Measurements from ENCODE around the gene UNC93A.

DNA sequence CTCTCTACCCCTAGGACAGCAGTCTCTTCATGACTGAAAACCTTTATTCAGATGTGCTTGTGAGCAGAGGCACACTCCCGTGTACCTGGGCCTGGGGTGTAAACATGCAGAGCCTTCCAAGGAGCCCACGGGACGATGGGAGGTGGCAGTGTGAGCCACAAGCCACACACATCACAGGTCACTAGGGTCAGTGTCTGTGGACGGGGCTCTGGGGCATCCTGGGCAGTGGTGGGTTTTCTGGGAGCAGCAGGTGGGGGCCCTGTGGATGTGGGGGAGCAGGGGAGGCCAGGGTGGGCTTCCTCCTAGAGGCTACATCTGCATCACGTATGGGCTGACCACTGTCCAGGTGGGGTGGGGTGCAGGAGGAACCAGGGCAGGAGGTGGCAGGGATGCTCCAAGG, 17.1 kb downstream of the UNC93A start:
- TF ChIP-seq CTCF (IDR thresholded peaks at IDR 0.05) (no peak), POLR2AphosphoS5 (IDR thresholded peaks at IDR 0.05) (no peak), POLR2A (IDR thresholded peaks at IDR 0.05; ENCODE audit: low read depth) (no peak), EP300 (IDR thresholded peaks at IDR 0.05) (no peak)
